Measurements from ENCODE around the gene CCDC177.

The CCDC177 gene

GRCh38 chr14:69593018-69593677, 18.5 kb upstream of the CCDC177 start:
- peaks cover 0 to 4% of the 10 kb centered on the region in 2 experiments for H3K27me3 ChIP-seq (ENCODE audit: control insufficient read depth in 1 of 2, insufficient read depth in 1 of 2, low read length in 2 of 2)
- H4K8ac ChIP-seq (ENCODE audit: low read length), result no peak overlapping the region
- H3K4ac ChIP-seq (ENCODE audit: low read depth in 1 of 2, low read length in 2 of 2), result no peak overlapping the region
- no peak overlapping the region for H2BK12ac ChIP-seq (ENCODE audit: low read length in 2 of 2)
- no peak overlapping the region for H4K91ac ChIP-seq (ENCODE audit: low read length)
- H2BK120ac ChIP-seq (ENCODE audit: low read depth, low read length), result no peak overlapping the region
- no peak overlapping the region for H3K14ac ChIP-seq (ENCODE audit: low read length in 2 of 2)
- H2AK5ac ChIP-seq (ENCODE audit: low read length, severe bottlenecking), result no peak overlapping the region
- no peak overlapping the region for H2AFZ ChIP-seq (ENCODE audit: low read depth, low read length)
- H3K9ac ChIP-seq (ENCODE audit: low read length), result peak overlapping the region; percentile 76
- no peak for DNase-seq
- no peaks in the 10 kb centered on the region for H3K36me3 ChIP-seq (ENCODE audit: control insufficient read depth in 1 of 2, insufficient read depth in 2 of 2, low read depth in 1 of 2, low read length in 2 of 2)
- peak overlapping the region in 1 of 2 experiments; percentile 72 for H3K4me3 ChIP-seq (ENCODE audit: insufficient read depth in 1 of 2, low read depth in 1 of 2, low read length in 2 of 2)
- 74% methylated on average over 6 of the region's 6 CpGs for whole genome bisulfite sequencing
- no peaks in the 10 kb centered on the region for H3K79me1 ChIP-seq (replicated peaks; ENCODE audit: low read length, poor library complexity, severe bottlenecking)
- H2BK5ac ChIP-seq (ENCODE audit: low read depth, low read length, poor library complexity, severe bottlenecking), result no peak overlapping the region
- no peak overlapping the region for H3K4me2 ChIP-seq (ENCODE audit: low read length, poor library complexity, severe bottlenecking)
- no peak overlapping the region for H3K18ac ChIP-seq (ENCODE audit: low read depth in 1 of 2, low read length in 2 of 2)
- no peaks in the 10 kb centered on the region for H3K9me3 ChIP-seq (ENCODE audit: control insufficient read depth, low read length)
- H3K23ac ChIP-seq (ENCODE audit: low read length in 2 of 2), result no peak overlapping the region
- H2BK15ac ChIP-seq (ENCODE audit: low read depth, poor library complexity, severe bottlenecking), result no peak overlapping the region
- H3K4me1 ChIP-seq (ENCODE audit: control insufficient read depth, insufficient read depth, low read depth, low read length), result no peaks in the 10 kb centered on the region
- no peak overlapping the region for H3K27ac ChIP-seq (ENCODE audit: low read length, poor library complexity, severe bottlenecking)

GRCh38 chr14:69591317-69591716, 16.6 kb upstream of the CCDC177 start:
- Histone ChIP-seq H2AK5ac (ENCODE audit: low read length, severe bottlenecking) (no peak overlapping the region), H3K4me1 (ENCODE audit: control insufficient read depth, insufficient read depth, low read depth, low read length) (no peaks in the 10 kb centered on the region), H3K27ac (ENCODE audit: low read length, poor library complexity, severe bottlenecking) (no peak overlapping the region), H3K36me3 (ENCODE audit: control insufficient read depth in 1 of 2, insufficient read depth in 2 of 2, low read depth in 1 of 2, low read length in 2 of 2) (no peaks in the 10 kb centered on the region), H2BK120ac (ENCODE audit: low read depth, low read length) (no peak overlapping the region), H3K14ac (ENCODE audit: low read length in 2 of 2) (no peak overlapping the region), H2AFZ (ENCODE audit: low read depth, low read length) (no peak overlapping the region), H3K9ac (ENCODE audit: low read length) (no peak overlapping the region), H3K18ac (ENCODE audit: low read depth in 1 of 2, low read length in 2 of 2) (no peak overlapping the region), H3K27me3 (ENCODE audit: control insufficient read depth in 1 of 2, insufficient read depth in 1 of 2, low read length in 2 of 2) (peaks cover 4 to 13% of the 10 kb centered on the region in 2 experiments), H3K4ac (ENCODE audit: low read depth in 1 of 2, low read length in 2 of 2) (no peak overlapping the region), H3K9me3 (ENCODE audit: control insufficient read depth, low read length) (no peaks in the 10 kb centered on the region), H2BK12ac (ENCODE audit: low read length in 2 of 2) (no peak overlapping the region), H3K79me1 (replicated peaks; ENCODE audit: low read length, poor library complexity, severe bottlenecking) (no peaks in the 10 kb centered on the region), H4K8ac (ENCODE audit: low read length) (no peak overlapping the region), H2BK15ac (ENCODE audit: low read depth, poor library complexity, severe bottlenecking) (no peak overlapping the region), H3K23ac (ENCODE audit: low read length in 2 of 2) (no peak overlapping the region), H3K4me3 (ENCODE audit: insufficient read depth in 1 of 2, low read depth in 1 of 2, low read length in 2 of 2) (no peak overlapping the region), H4K91ac (ENCODE audit: low read length) (no peak overlapping the region), H3K4me2 (ENCODE audit: low read length, poor library complexity, severe bottlenecking) (no peak overlapping the region), H2BK5ac (ENCODE audit: low read depth, low read length, poor library complexity, severe bottlenecking) (no peak overlapping the region)
- WGBS, result 47% methylated on average over 2 of the region's 2 CpGs
- DNase-seq, result no peak

GRCh38 chr14:69587389-69587788, 12.7 kb upstream of the CCDC177 start:
- H2BK15ac ChIP-seq (ENCODE audit: low read depth, poor library complexity, severe bottlenecking), result no peak overlapping the region
- H3K4me3 ChIP-seq (ENCODE audit: insufficient read depth in 1 of 2, low read depth in 1 of 2, low read length in 2 of 2), result no peak overlapping the region
- H3K18ac ChIP-seq (ENCODE audit: low read depth in 1 of 2, low read length in 2 of 2), result no peak overlapping the region
- H3K4me2 ChIP-seq (ENCODE audit: low read length, poor library complexity, severe bottlenecking), result no peak overlapping the region
- H3K4ac ChIP-seq (ENCODE audit: low read depth in 1 of 2, low read length in 2 of 2), result no peak overlapping the region
- no peak overlapping the region for H2BK12ac ChIP-seq (ENCODE audit: low read length in 2 of 2)
- no peaks in the 10 kb centered on the region for H3K9me3 ChIP-seq (ENCODE audit: control insufficient read depth, low read length)
- H4K8ac ChIP-seq (ENCODE audit: low read length), result no peak overlapping the region
- no peak overlapping the region for H2AFZ ChIP-seq (ENCODE audit: low read depth, low read length)
- no peak overlapping the region for H2BK5ac ChIP-seq (ENCODE audit: low read depth, low read length, poor library complexity, severe bottlenecking)
- no peak overlapping the region for H3K14ac ChIP-seq (ENCODE audit: low read length in 2 of 2)
- H3K27ac ChIP-seq (ENCODE audit: low read length, poor library complexity, severe bottlenecking), result no peak overlapping the region
- no peak overlapping the region for H3K9ac ChIP-seq (ENCODE audit: low read length)
- no peaks in the 10 kb centered on the region for H3K36me3 ChIP-seq (ENCODE audit: control insufficient read depth in 1 of 2, insufficient read depth in 2 of 2, low read depth in 1 of 2, low read length in 2 of 2)
- WGBS, result 76% methylated on average over 8 of the region's 8 CpGs
- H3K4me1 ChIP-seq (ENCODE audit: control insufficient read depth, insufficient read depth, low read depth, low read length), result no peaks in the 10 kb centered on the region
- H3K79me1 ChIP-seq (replicated peaks; ENCODE audit: low read length, poor library complexity, severe bottlenecking), result no peaks in the 10 kb centered on the region
- peaks cover 4 to 13% of the 10 kb centered on the region in 2 experiments for H3K27me3 ChIP-seq (ENCODE audit: control insufficient read depth in 1 of 2, insufficient read depth in 1 of 2, low read length in 2 of 2)
- no peak overlapping the region for H2AK5ac ChIP-seq (ENCODE audit: low read length, severe bottlenecking)
- H4K91ac ChIP-seq (ENCODE audit: low read length), result no peak overlapping the region
- DNase-seq, result no peak
- no peak overlapping the region for H3K23ac ChIP-seq (ENCODE audit: low read length in 2 of 2)
- no peak overlapping the region for H2BK120ac ChIP-seq (ENCODE audit: low read depth, low read length)

- Histone ChIP-seq H3K27me3 (ENCODE audit: control insufficient read depth in 1 of 2, insufficient read depth in 1 of 2, low read length in 2 of 2) (peaks cover 3 to 13% of the 10 kb centered on the region in 2 experiments), H3K18ac (ENCODE audit: low read depth in 1 of 2, low read length in 2 of 2) (no peak overlapping the region), H4K91ac (ENCODE audit: low read length) (no peak overlapping the region), H4K8ac (ENCODE audit: low read length) (no peak overlapping the region), H2BK120ac (ENCODE audit: low read depth, low read length) (no peak overlapping the region), H3K9me3 (ENCODE audit: control insufficient read depth, low read length) (no peaks in the 10 kb centered on the region), H3K79me1 (replicated peaks; ENCODE audit: low read length, poor library complexity, severe bottlenecking) (no peaks in the 10 kb centered on the region), H3K27ac (ENCODE audit: low read length, poor library complexity, severe bottlenecking) (no peak overlapping the region), H2BK12ac (ENCODE audit: low read length in 2 of 2) (no peak overlapping the region), H2BK5ac (ENCODE audit: low read depth, low read length, poor library complexity, severe bottlenecking) (no peak overlapping the region), H3K4me2 (ENCODE audit: low read length, poor library complexity, severe bottlenecking) (no peak overlapping the region), H3K4me1 (ENCODE audit: control insufficient read depth, insufficient read depth, low read depth, low read length) (no peaks in the 10 kb centered on the region), H3K4ac (ENCODE audit: low read depth in 1 of 2, low read length in 2 of 2) (no peak overlapping the region), H3K9ac (ENCODE audit: low read length) (no peak overlapping the region), H2BK15ac (ENCODE audit: low read depth, poor library complexity, severe bottlenecking) (no peak overlapping the region), H3K4me3 (ENCODE audit: insufficient read depth in 1 of 2, low read depth in 1 of 2, low read length in 2 of 2) (no peak overlapping the region), H3K14ac (ENCODE audit: low read length in 2 of 2) (no peak overlapping the region), H3K36me3 (ENCODE audit: control insufficient read depth in 1 of 2, insufficient read depth in 2 of 2, low read depth in 1 of 2, low read length in 2 of 2) (no peaks in the 10 kb centered on the region), H2AK5ac (ENCODE audit: low read length, severe bottlenecking) (no peak overlapping the region), H3K23ac (ENCODE audit: low read length in 2 of 2) (no peak overlapping the region), H2AFZ (ENCODE audit: low read depth, low read length) (no peak overlapping the region)
- WGBS, result 86% methylated on average over 4 of the region's 4 CpGs
- no peak for DNase-seq
Observed at GRCh38 chr14:69586404-69586803, 11.7 kb upstream of the CCDC177 start.
